Immature natural killer cell (primary cell): ENCODE results near the gene BSCL2. TPM values are rescaled to one million over a fixed set of nuclear protein-coding genes. Genes with fewer than 3 reads are reported as not detected.
A peak's percentile ranks its signal among the peaks of the same experiment; 100 is the strongest.

ENCODE experiments used
- DNase-seq, 3 donors: peaks; one replicate each; pipeline ENCODE4 v3.0.0; 2022; ENCODE audit warnings: mixed read lengths in 1 of 3
- H3K27ac Mint-ChIP-seq, 6 donors: one replicate each; pipeline ENCODE4 v1.8.0; 2020; ENCODE audit warnings: mixed read lengths in 6 of 6, mild to moderate bottlenecking in 5 of 6, inconsistent platforms in 4 of 6, moderate library complexity in 3 of 6
- H3K27me3 Mint-ChIP-seq, 3 donors: one replicate each; pipeline ENCODE4 v1.8.0; 2020 to 2021; ENCODE audit warnings: low read depth in 3 of 3, mild to moderate bottlenecking in 3 of 3, mixed read lengths in 3 of 3, moderate library complexity in 3 of 3, inconsistent platforms in 1 of 3
- H3K36me3 Mint-ChIP-seq, 3 donors: one replicate each; pipeline ENCODE4 v1.8.0; 2020; ENCODE audit warnings: mixed read lengths in 3 of 3, inconsistent platforms in 2 of 3, mild to moderate bottlenecking in 2 of 3
- H3K4me1 Mint-ChIP-seq, 2 donors: one replicate each; pipeline ENCODE4 v1.8.0; 2020; ENCODE audit warnings: inconsistent platforms in 2 of 2, mild to moderate bottlenecking in 2 of 2, mixed read lengths in 2 of 2, moderate library complexity in 1 of 2
- H3K4me3 Mint-ChIP-seq, 5 donors: one replicate each; pipeline ENCODE4 v1.8.0; 2020; ENCODE audit warnings: mild to moderate bottlenecking in 5 of 5, mixed read lengths in 5 of 5, inconsistent platforms in 3 of 5, moderate library complexity in 3 of 5
- H3K9me3 Mint-ChIP-seq, 6 donors: one replicate each; pipeline ENCODE4 v1.8.0; 2020; ENCODE audit warnings: mild to moderate bottlenecking in 6 of 6, mixed read lengths in 6 of 6, inconsistent platforms in 4 of 6, moderate library complexity in 3 of 6
- polyA plus RNA-seq, 3 donors: library from polyadenylated mRNA; unstranded; fragments of 300-500 nt; fragmentation: Illumina TruSeq; gene quantifications; one replicate each; pipeline ENCODE4 v1.2.3, GENCODE V29; 2021

The BSCL2 gene
- polyA plus RNA-seq, 3 donors from 2014 or later: 52.5 to 54.1 (median 53.6) TPM

DNA sequence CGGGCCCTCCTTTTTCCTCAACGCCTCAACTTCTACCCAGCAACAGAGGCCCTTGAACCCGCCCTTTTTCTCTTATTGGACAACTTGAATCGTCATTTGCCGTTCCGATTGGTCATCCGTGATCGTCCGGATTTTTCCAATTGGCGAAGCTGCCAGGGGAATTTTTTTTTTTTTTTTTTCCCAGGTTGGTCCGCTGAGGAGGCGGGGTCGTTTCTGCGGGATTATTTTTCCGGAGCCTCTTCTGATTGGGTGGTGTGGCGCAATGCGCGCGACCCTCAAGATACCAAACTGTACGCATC lies 20.6 kb upstream of the BSCL2 start:
- Mint-ChIP-seq H3K27me3 (peaks cover 13 to 19% (median 15%) of the 10 kb centered on the region in 3 donors), H3K4me3 (peak overlapping the region; percentile 82 to 98 (median 96)), H3K36me3 (peaks cover 4 to 19% (median 16%) of the 10 kb centered on the region in 3 donors), H3K4me1 (peaks cover 53 to 60% of the 10 kb centered on the region in 2 donors), H3K27ac (peak overlapping the region; percentile 85 to 99 (median 94)), H3K9me3 (no peaks in the 10 kb centered on the region)
- DNase-seq: peak; percentile 93 to 96 (median 96)

DNA sequence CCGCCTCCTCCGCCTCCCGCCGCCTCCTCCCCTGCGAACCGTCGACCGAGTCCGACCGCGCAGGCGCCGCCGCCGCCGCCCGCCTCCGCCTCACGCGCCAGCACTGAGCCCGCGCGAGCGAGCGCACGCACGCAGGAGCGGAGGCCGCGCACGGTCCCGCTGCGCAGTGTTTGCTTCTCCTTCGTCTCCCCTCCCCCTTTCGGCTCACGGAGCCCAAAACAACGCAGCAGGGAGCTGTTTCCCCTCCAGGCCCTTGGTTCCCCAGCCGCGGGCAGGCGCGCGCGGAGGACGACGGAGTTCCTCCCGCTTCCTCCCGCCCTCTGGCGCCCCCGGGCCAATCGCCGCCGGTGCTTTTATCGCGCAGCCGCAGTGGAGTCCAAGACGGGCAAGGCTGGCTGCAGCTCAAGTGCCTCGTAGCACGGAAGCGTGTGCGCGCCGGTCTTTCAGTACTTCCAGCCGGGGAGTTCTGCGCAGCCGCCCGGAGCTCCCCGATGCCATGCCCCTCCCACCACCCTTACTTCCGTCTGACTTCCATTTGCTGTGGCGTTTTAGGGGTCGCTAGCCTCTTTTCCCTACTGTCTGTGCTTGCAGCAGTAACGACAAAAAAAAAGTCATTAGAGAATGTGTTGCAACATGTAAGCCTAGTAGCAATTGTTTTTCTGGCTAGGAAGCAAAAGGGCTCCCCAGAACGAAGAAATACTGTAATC lies 20.1 kb upstream of the BSCL2 start, which contains the start of gene HNRNPUL2:
HNRNPUL2 (minus strand) TSS at position 293 of the 707 bp plus-strand sequence. CDS start 301 bp downstream, outside the sequence.
- H3K27me3 Mint-ChIP-seq: peaks cover 13 to 19% (median 15%) of the 10 kb centered on the region in 3 donors
- H3K36me3 Mint-ChIP-seq: peaks cover 4 to 24% (median 21%) of the 10 kb centered on the region in 3 donors
- H3K9me3 Mint-ChIP-seq: no peaks in the 10 kb centered on the region
- peak within 1 kb of the TSS; percentile 93 to 99 (median 94) for H3K27ac Mint-ChIP-seq
- peak within 1 kb of the TSS; percentile 82 to 98 (median 96) for H3K4me3 Mint-ChIP-seq
- peaks cover 56 to 64% of the 10 kb centered on the region in 2 donors for H3K4me1 Mint-ChIP-seq
- DNase-seq: peak; percentile 99

DNA sequence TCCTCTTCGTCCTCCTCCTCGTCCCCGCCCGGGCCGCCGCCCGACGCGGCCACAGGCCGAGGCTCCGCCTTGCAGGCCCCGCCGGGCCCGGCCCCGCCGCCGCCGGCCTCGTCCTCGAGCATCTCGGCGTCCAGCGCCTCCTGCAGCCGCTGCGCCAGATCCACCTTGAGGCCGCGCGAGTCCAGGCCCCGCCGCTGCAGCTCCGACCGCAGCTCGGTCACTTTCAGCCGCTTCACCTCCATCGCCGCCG lies 19.6 kb upstream of the BSCL2 start:
- Mint-ChIP-seq H3K36me3 (peaks cover 9 to 29% (median 24%) of the 10 kb centered on the region in 3 donors), H3K9me3 (no peaks in the 10 kb centered on the region), H3K4me1 (peaks cover 58 to 67% of the 10 kb centered on the region in 2 donors), H3K4me3 (peak overlapping the region; percentile 82 to 98 (median 96)), H3K27ac (peak overlapping the region; percentile 90 to 99 (median 94)), H3K27me3 (peaks cover 13 to 19% (median 15%) of the 10 kb centered on the region in 3 donors)
- no peak for DNase-seq

DNA sequence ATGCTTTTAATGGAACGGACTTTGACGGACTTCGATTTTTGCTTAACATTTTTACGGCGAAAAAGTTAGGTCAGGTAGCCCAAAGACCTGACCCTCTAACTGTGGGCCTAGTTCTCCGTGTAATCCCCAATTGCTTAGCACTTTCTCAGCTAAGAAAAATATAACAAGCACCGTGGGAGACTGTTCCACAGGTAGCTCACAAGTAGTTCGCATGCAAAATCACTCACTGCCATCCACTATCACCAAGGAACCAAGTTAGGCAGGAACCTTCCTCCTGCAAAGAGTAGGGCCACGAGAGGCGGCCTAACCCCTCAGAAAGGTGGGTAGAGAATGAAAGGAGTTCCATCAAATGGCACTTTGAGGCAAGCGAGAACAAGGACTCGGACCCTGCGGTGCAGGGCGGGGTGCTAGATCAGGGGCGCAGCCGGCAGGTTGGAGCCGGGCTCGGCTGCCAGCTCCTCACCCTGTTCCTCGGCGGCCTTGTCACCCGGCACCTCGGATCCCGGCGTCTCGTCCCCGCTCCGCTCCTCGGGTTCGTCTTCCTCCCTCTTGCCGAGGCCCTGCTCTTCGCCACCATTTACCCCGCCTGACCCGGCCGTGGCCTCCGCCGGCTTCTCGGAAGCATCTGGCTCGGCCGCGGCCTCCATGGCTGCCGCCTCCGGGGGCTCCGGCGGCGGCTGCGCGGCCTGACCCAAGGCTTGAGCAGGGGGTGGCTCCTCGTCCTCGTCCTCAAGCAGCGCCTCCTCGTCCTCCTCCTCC lies 19.1 kb upstream of the BSCL2 start:
- DNase-seq: no peak
- Mint-ChIP-seq H3K4me3 (peak overlapping the region; percentile 82 to 98 (median 96)), H3K36me3 (peaks cover 14 to 34% (median 29%) of the 10 kb centered on the region in 3 donors), H3K9me3 (no peaks in the 10 kb centered on the region), H3K27ac (peak overlapping the region; percentile 93 to 99 (median 94)), H3K4me1 (peaks cover 56 to 65% of the 10 kb centered on the region in 2 donors), H3K27me3 (peaks cover 13 to 19% (median 15%) of the 10 kb centered on the region in 3 donors)

DNA sequence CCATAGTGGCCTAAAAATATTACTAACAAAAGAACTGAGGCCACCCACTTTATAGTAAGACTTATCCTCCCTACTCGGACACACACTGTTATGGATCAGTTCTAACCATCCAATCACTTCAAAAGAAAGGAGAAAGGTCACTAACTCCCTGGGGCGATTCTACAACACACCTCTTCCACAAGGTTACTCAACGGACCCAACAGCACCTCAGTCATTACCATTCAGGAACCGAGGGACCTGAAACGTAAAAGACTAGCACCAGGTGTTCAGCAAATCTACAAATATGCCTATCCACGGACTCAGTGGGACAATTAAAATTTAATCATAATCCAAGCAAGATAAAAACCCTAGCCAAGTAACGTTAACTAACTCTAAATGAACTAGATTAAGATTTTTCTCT lies 18.4 kb upstream of the BSCL2 start:
- Mint-ChIP-seq H3K9me3 (no peaks in the 10 kb centered on the region), H3K27ac (peak overlapping the region; percentile 93 to 99 (median 94)), H3K27me3 (peaks cover 13 to 19% (median 15%) of the 10 kb centered on the region in 3 donors), H3K4me3 (peak overlapping the region; percentile 82 to 98 (median 96)), H3K36me3 (peaks cover 20 to 40% (median 35%) of the 10 kb centered on the region in 3 donors), H3K4me1 (peaks cover 54 to 61% of the 10 kb centered on the region in 2 donors)
- DNase-seq: no peak

DNA sequence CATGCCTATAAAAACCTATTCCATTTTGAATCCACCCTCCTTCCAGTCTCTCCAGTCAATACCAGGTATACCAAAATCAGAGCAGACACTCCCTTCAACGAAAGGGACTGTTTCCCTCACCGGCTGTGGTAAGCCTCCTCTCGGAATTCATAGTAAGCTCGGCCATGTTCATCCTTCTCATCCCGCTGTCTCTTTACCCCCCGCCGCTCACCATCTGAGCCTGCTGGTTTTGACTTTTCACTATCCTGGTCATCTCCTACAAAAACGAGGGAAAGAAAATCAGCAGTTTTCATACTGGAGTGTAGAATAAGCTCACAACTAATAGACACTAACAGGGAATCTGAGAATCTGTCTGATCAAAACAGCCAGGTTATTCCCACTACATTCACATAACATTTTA lies 16.9 kb upstream of the BSCL2 start:
- Mint-ChIP-seq H3K4me3 (peak overlapping the region; percentile 82 to 98 (median 96)), H3K27me3 (peaks cover 12 to 19% (median 13%) of the 10 kb centered on the region in 3 donors), H3K36me3 (peaks cover 28 to 51% (median 44%) of the 10 kb centered on the region in 3 donors), H3K9me3 (no peaks in the 10 kb centered on the region), H3K4me1 (peaks cover 50 to 56% of the 10 kb centered on the region in 2 donors), H3K27ac (peak overlapping the region in 5 of 6 donors; percentile 48 to 94 (median 80))
- no peak for DNase-seq

DNA sequence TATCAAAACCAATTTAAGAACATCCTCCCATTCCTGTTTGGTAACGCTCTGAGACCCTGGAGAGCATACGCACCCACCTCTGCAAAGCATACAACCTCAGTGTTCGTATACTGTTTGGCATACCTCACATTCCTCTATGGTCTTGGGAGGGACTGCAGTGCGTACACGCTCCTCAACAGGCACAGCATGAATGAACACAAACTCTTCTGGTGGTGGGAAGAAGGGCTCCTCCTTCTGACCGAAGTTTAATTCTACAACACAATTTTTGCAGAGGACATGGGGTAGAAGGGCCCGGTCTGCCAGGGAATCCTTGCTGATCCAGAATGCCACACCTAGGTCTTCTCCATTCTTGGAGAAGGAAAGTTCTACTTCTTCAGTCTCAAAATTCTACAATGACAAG lies 14.8 kb upstream of the BSCL2 start:
- peaks cover 0 to 3% (median 2%) of the 10 kb centered on the region in 3 donors for H3K27me3 Mint-ChIP-seq
- no peaks in the 10 kb centered on the region for H3K9me3 Mint-ChIP-seq
- no peak overlapping the region for H3K4me3 Mint-ChIP-seq
- H3K27ac Mint-ChIP-seq: peak overlapping the region in 1 of 6 donors; percentile 25
- peaks cover 36 to 62% (median 53%) of the 10 kb centered on the region in 3 donors for H3K36me3 Mint-ChIP-seq
- peaks cover 47 to 57% of the 10 kb centered on the region in 2 donors for H3K4me1 Mint-ChIP-seq
- DNase-seq: no peak

DNA sequence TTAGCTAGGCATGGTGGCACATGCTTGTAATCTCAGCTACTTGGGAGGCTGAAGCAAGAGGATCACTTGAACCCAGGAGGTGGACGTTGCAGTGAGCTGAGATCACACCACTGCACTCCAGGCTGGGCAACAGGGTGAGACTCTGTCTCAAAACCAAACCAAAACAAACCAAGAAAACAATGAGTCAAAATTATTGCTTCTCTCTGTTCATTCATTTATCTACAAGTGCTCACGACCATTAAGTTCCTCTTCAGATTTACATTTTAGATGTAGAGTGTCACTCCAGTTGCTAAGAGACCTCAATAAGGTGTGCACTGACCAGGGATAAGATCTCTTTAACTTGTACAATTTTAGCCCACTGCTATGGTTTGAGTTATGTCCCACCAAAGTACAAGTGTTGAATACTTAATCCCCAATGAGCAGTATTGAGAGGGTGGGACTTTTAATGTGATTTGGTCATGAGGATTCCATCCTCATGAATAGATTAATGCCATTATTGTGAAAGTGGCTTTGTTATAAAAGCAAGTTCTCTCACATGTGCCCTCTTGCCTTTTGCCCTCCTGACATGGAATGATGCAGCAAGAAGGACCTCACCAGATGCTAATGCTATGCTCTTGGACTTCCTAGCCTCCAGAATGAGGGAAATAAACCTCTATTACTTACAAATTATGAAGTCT lies 12.2 kb upstream of the BSCL2 start:
- peak overlapping the region in 2 of 6 donors; percentile 40 for H3K27ac Mint-ChIP-seq
- peaks cover 40 to 79% (median 65%) of the 10 kb centered on the region in 3 donors for H3K36me3 Mint-ChIP-seq
- no peak overlapping the region for H3K4me3 Mint-ChIP-seq
- H3K27me3 Mint-ChIP-seq: no peaks in the 10 kb centered on the region
- no peaks in the 10 kb centered on the region for H3K9me3 Mint-ChIP-seq
- no peak for DNase-seq
- peaks cover 27 to 40% of the 10 kb centered on the region in 2 donors for H3K4me1 Mint-ChIP-seq

DNA sequence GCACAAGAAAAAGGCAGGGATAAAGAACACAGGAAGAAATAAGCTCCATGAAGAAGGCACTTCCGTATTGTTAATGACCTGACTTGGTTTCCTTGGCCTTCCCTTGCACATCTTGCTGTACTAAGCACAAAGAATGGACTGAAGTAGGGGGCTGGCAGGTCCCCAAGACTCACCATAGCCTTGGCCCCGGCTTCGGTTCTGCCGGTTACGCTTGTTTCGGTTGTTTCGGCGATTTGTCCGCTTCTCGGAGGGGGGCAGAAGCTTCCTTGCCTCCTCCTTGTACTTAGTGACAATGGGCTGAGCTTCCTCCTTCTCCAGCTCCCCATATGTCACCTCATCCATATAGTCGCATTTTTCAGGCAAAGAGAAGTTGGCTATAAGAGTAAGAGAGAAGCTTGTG lies 9.6 kb upstream of the BSCL2 start:
- Mint-ChIP-seq H3K4me1 (peaks cover 13 to 35% of the 10 kb centered on the region in 2 donors), H3K4me3 (no peak overlapping the region), H3K36me3 (peaks cover 37 to 59% (median 49%) of the 10 kb centered on the region in 3 donors), H3K9me3 (no peaks in the 10 kb centered on the region), H3K27ac (no peak overlapping the region), H3K27me3 (no peaks in the 10 kb centered on the region)
- no peak for DNase-seq

DNA sequence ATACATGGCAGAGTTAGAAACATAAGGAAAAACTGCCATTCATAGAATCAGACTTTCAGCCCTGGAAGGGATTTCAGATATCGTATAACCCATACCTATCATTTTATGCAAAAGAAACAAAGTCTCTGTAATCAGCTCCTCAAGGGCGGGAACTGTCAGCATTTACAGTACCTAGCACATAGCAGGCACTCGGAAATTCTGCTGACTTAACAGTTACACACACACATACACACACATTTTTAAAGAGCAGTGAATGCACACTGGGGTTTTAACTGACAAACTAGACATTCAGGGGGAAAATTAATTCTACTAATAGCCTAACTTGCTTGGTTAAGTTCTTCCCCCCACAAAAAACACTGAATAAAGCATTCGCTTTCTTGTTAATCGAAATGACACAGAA lies 9.0 kb upstream of the BSCL2 start:
- Mint-ChIP-seq H3K4me3 (no peak overlapping the region), H3K36me3 (peaks cover 31 to 53% (median 43%) of the 10 kb centered on the region in 3 donors), H3K4me1 (peaks cover 13 to 35% of the 10 kb centered on the region in 2 donors), H3K27ac (peak overlapping the region in 2 of 6 donors; percentile 12 to 23), H3K27me3 (no peaks in the 10 kb centered on the region), H3K9me3 (no peaks in the 10 kb centered on the region)
- DNase-seq: no peak

DNA sequence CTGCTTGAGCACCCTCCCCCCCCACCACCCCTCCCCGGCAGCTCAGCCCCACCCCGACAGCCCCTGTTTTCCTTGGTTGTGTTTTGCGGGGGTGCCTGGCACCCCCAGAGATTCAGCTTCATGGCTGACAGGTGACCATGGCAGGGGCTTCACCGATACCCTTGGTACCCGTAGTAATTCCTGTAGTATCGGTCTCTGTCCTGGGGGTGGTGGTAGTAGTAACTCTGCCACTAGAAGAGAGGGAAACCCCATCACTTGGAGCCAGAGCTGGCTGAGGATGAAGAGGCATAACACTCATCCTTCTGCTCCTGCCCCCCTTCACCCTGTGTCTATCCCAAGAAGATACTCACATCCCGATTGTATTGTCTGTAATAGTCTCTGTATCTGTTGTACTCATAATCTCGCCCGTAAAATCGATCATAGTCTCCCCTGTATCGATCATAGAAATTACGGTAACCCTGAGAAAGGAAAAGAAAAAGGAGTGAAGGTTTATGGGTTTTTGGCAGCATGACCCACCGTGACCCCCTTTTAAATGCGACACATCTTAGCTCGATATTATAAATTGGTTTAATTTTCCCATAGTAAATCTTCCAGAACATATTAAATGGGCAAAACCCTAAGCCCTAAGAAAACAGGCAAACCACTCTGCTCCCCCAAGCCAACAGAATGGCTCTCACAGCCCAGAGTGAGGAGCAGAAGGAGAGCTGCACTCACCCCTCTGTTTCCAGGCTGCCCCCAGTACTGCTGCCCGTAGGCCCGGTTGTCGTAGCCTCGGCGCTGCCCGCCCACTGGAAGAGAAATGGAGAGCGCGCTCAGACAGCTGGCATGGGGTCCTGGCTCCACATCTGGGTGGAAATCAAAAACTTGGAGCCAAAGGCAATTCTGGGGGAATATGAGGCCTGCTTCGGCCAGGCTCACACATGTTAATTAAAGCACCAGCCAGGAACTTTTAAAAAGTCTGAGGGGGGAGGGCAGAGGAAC lies 8.2 kb upstream of the BSCL2 start:
- H3K36me3 Mint-ChIP-seq: peaks cover 26 to 48% (median 38%) of the 10 kb centered on the region in 3 donors
- H3K4me1 Mint-ChIP-seq: peaks cover 14 to 38% of the 10 kb centered on the region in 2 donors
- no peak overlapping the region for H3K4me3 Mint-ChIP-seq
- DNase-seq: no peak
- H3K27ac Mint-ChIP-seq: peak overlapping the region in 5 of 6 donors; percentile 8 to 59 (median 23)
- no peaks in the 10 kb centered on the region for H3K27me3 Mint-ChIP-seq
- H3K9me3 Mint-ChIP-seq: no peaks in the 10 kb centered on the region

DNA sequence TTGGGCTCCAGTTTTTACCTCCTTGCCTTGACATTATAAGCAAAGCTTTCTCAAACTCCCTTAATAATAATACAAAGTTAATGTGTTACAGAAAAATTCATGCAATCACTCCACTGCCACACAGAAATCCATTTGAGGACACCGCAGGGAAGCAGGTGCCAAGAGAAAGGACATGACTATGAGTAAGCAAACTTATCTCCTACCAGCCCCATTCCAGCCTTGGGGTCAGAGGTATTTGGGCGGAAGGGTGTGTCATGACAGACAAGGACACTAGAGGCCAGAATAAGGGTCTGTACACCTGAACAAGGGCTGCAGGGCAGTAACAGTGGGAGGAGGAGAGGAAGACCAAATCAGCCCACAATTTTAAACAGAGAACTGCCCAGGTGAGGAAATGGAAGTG lies 6.1 kb upstream of the BSCL2 start:
- Mint-ChIP-seq H3K36me3 (peaks cover 15 to 39% (median 29%) of the 10 kb centered on the region in 3 donors), H3K27ac (peak overlapping the region; percentile 28 to 90 (median 71))

More for the DNA sequence above, 6.1 kb upstream of the BSCL2 start:
- Mint-ChIP-seq H3K4me1 (peaks cover 30 to 52% of the 10 kb centered on the region in 2 donors), H3K4me3 (no peak overlapping the region), H3K9me3 (no peaks in the 10 kb centered on the region), H3K27me3 (peaks cover 2 to 6% (median 4%) of the 10 kb centered on the region in 3 donors)
- no peak for DNase-seq
